OCI-LY1 (cell line): Measurements from ENCODE around the gene ZNF606.

ENCODE experiments used
- H2AFZ ChIP-seq: fragments of 200-600 bp; sonication (generic), shearing (Covaris generic); 2 replicates; pipeline ENCODE4 v1.6.0; 2014; ENCODE audit warnings: antibody characterized with exemption, mild to moderate bottlenecking, low read length
- H3F3A ChIP-seq: fragments of 200-600 bp; sonication (generic), shearing (Covaris generic); 2 replicates; pipeline ENCODE4 v1.6.0; 2014; ENCODE audit warnings: mild to moderate bottlenecking, antibody characterized with exemption, low read length, moderate library complexity; ENCODE audit not compliant: insufficient read depth
- H3K27ac ChIP-seq: fragments of 200-600 bp; sonication (generic); 2 replicates; pipeline ENCODE4 v1.5.1; 2014; ENCODE audit warnings: low read length, mixed run types, mild to moderate bottlenecking, low read depth; ENCODE audit not compliant: poor library complexity, severe bottlenecking
- H3K27me3 ChIP-seq: fragments of 200-600 bp; sonication (generic); 2 replicates; pipeline ENCODE4 v1.6.0; 2014; ENCODE audit warnings: antibody characterized with exemption, mild to moderate bottlenecking, low read length, moderate library complexity; ENCODE audit not compliant: insufficient read depth
- H3K36me3 ChIP-seq: fragments of 200-600 bp; sonication (generic); 2 replicates; pipeline ENCODE4 v1.6.1; 2014; ENCODE audit warnings: mild to moderate bottlenecking, antibody characterized with exemption, low read length, moderate library complexity, mixed read lengths; ENCODE audit not compliant: insufficient read depth
- H3K4me1 ChIP-seq: fragments of 200-600 bp; sonication (generic); 2 replicates; pipeline ENCODE4 v1.5.1; 2014; ENCODE audit warnings: mild to moderate bottlenecking, low read length, moderate library complexity; ENCODE audit not compliant: insufficient read depth, severe bottlenecking
- H3K4me2 ChIP-seq: fragments of 200-600 bp; sonication (generic), shearing (Covaris generic); 2 replicates; pipeline ENCODE4 v1.6.1; 2014; ENCODE audit warnings: low read length
- H3K4me3 ChIP-seq: fragments of 200-600 bp; sonication (generic); 2 replicates; pipeline ENCODE4 v1.5.1; 2014; ENCODE audit warnings: low read length, low read depth, mild to moderate bottlenecking, mixed read lengths; ENCODE audit not compliant: poor library complexity, severe bottlenecking
- H3K79me2 ChIP-seq: fragments of 200-600 bp; shearing (Covaris generic); 2 replicates; pipeline ENCODE4 v1.6.1; 2016; ENCODE audit warnings: mixed run types, low read length, mixed read lengths; ENCODE audit not compliant: insufficient read depth
- H3K9ac ChIP-seq: fragments of 200-600 bp; sonication (generic), shearing (Covaris generic); 2 replicates; pipeline ENCODE4 v1.6.1; 2014; ENCODE audit warnings: mild to moderate bottlenecking, low read length, mixed read lengths
- H3K9me2 ChIP-seq: fragments of 200-600 bp; sonication (generic), shearing (Covaris generic); 2 replicates; pipeline ENCODE4 v1.6.1; 2014; ENCODE audit warnings: low read depth, mild to moderate bottlenecking, low read length, mixed read lengths
- H3K9me3 ChIP-seq: fragments of 200-600 bp; shearing (Covaris generic); 2 replicates; pipeline ENCODE4 v1.6.1; 2014; ENCODE audit warnings: low read length, mixed read lengths
- H4K20me1 ChIP-seq: fragments of 200-600 bp; sonication (generic), shearing (Covaris generic); 2 replicates; pipeline ENCODE4 v1.6.0; 2016; ENCODE audit warnings: mild to moderate bottlenecking, low read length; ENCODE audit not compliant: insufficient read depth
- EZH2 ChIP-seq: fragments of 200-600 bp; sonication (generic), shearing (Covaris generic); IDR thresholded peaks from 2 replicates; pipeline ENCODE4 v1.8.0; 2017; ENCODE audit warnings: borderline replicate concordance, mixed run types, mild to moderate bottlenecking, antibody characterized with exemption, low read length, moderate library complexity, mixed read lengths
- TF ChIP-seq, protein P1 (sequence below): fragments of 200-600 bp; sonication (generic), shearing (Covaris generic); IDR thresholded peaks from 2 replicates; pipeline ENCODE4 v1.5.1; 2017; ENCODE audit warnings: mild to moderate bottlenecking, antibody characterized with exemption, low read length, moderate library complexity, mixed read lengths

Gene ZNF606

DNA sequence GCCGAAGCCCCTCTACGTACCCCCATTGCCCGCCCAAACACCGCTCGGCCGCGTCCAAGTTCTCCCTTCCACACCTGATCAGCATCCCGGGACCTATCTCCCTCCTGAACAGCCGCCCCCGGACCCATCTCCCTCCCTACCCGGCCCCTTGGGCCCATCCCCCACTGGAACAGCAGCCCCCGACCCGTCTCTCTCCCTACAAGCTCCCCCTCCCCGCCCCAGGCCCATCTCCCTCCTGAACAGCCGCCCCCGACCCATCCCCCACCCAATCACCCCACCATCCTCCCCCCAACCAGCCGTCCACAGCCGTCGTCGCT lies 31.8 kb upstream of the ZNF606 start:
- H4K20me1 ChIP-seq = no peaks in the 10 kb centered on the region
- H3K9me2 ChIP-seq = no peaks in the 10 kb centered on the region
- no peak for TF ChIP-seq EZH2
- TF ChIP-seq, protein P1, sequence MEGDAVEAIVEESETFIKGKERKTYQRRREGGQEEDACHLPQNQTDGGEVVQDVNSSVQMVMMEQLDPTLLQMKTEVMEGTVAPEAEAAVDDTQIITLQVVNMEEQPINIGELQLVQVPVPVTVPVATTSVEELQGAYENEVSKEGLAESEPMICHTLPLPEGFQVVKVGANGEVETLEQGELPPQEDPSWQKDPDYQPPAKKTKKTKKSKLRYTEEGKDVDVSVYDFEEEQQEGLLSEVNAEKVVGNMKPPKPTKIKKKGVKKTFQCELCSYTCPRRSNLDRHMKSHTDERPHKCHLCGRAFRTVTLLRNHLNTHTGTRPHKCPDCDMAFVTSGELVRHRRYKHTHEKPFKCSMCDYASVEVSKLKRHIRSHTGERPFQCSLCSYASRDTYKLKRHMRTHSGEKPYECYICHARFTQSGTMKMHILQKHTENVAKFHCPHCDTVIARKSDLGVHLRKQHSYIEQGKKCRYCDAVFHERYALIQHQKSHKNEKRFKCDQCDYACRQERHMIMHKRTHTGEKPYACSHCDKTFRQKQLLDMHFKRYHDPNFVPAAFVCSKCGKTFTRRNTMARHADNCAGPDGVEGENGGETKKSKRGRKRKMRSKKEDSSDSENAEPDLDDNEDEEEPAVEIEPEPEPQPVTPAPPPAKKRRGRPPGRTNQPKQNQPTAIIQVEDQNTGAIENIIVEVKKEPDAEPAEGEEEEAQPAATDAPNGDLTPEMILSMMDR = no peak
- H3K4me2 ChIP-seq = no peak overlapping the region
- no peak overlapping the region for H3K27ac ChIP-seq
- H3K9ac ChIP-seq = no peak overlapping the region
- no peaks in the 10 kb centered on the region for H3K9me3 ChIP-seq
- no peaks in the 10 kb centered on the region for H3K27me3 ChIP-seq
- H3K79me2 ChIP-seq = no peaks in the 10 kb centered on the region
- no peak overlapping the region for H2AFZ ChIP-seq
- H3K36me3 ChIP-seq = no peaks in the 10 kb centered on the region
- no peaks in the 10 kb centered on the region for H3K4me1 ChIP-seq
- H3K4me3 ChIP-seq = no peak overlapping the region
- no peaks in the 10 kb centered on the region for H3F3A ChIP-seq

DNA sequence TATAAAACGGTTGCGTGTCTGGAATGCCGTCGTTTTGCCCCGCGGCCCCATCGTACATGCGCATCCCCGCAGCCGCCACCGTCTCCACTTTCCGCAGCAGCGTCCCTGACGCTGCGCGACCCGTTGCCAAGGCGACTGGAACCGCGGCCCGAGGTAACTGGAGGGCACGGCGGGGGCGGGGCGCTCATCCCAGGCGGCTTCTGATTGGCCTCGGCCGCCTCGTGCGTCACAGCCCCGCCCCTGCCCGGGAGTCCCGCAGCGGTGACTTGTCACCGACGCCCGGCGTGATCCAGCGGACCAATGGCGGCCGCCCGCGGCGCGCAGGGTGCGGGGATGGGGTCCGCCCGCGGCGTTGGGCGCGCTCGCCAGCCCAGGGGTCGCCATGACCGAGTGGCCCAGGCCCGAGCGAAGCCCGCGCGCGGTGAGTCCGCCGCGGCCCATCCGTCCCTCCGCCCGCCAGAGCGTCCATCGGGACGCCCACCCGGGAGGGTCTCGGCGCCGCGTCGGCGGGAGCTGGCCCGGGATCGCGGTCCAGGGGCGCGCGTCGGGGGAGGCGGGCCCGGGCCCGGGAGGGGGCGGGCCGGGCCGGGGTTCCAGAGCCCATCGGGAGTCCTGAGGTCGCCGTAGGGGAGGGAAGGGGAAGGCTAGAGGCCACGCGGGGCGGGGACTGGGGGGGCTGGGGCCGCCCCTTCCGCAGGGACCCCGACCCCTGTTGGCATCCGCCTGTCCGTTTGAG lies 31.3 kb upstream of the ZNF606 start, which contains the start of gene ZSCAN1:
TSS of gene ZSCAN1 (plus strand) at position 285 of the 736 bp plus-strand sequence. CDS start 3,812 bp downstream, outside the sequence.
- Histone ChIP-seq H3K4me2 (no peak within 1 kb of the TSS), H3K36me3 (no peaks in the 10 kb centered on the region), H3K27ac (no peak within 1 kb of the TSS), H3K9ac (no peak within 1 kb of the TSS), H3K9me2 (no peaks in the 10 kb centered on the region), H3F3A (no peaks in the 10 kb centered on the region), H4K20me1 (no peaks in the 10 kb centered on the region), H3K4me1 (no peaks in the 10 kb centered on the region), H3K4me3 (no peak within 1 kb of the TSS), H3K79me2 (no peaks in the 10 kb centered on the region), H2AFZ (no peak within 1 kb of the TSS), H3K27me3 (no peaks in the 10 kb centered on the region), H3K9me3 (no peaks in the 10 kb centered on the region)
- TF ChIP-seq, protein P1 = no peak
- no peak for TF ChIP-seq EZH2

DNA sequence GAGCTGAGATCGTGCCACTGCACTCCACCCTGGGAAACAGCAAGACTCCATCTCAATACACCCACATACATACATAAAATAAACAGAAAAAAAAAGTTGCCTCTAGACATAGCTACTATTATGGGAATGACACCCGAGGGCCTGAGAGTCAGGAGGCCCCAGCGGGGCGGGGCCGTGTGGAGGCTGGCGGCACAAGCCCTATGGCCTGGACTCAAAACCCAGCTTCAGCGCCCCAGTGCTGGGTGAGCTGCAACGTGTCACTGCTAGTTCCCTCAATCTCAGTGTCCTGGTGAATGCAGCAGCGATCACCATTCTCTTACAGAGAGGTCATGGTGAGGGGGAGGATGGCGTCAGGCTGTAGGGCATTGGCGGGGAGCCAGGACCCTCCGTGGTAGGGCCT lies 22.0 kb upstream of the ZNF606 start:
- Histone ChIP-seq H4K20me1 (no peaks in the 10 kb centered on the region), H3F3A (no peaks in the 10 kb centered on the region), H3K79me2 (no peaks in the 10 kb centered on the region), H3K9me2 (no peaks in the 10 kb centered on the region), H3K4me1 (no peaks in the 10 kb centered on the region), H3K36me3 (no peaks in the 10 kb centered on the region), H3K4me3 (no peak overlapping the region), H3K27me3 (no peaks in the 10 kb centered on the region), H3K27ac (no peak overlapping the region), H3K4me2 (no peak overlapping the region), H2AFZ (no peak overlapping the region), H3K9ac (no peak overlapping the region), H3K9me3 (0 out of 2 replicates have a peak, but pooled peaks cover 5% of the 10 kb centered on the region)
- no peak for TF ChIP-seq EZH2
- TF ChIP-seq, protein P1 = no peak
